MV-4-11 (cell line): ENCODE measurements around the gene MED19.
A peak's percentile ranks its signal among the peaks of the same experiment; 100 is the strongest.
"Not testable (repeated sequence)": the region's sequence is repeated elsewhere in the genome, so short reads cannot be mapped to it uniquely, and the experiment has no call there.

ENCODE experiments used
- DNase-seq: peaks from one replicate; lab custom pipeline; 2025; lab: John Stamatoyannopoulos, UW

Gene MED19, protein sequence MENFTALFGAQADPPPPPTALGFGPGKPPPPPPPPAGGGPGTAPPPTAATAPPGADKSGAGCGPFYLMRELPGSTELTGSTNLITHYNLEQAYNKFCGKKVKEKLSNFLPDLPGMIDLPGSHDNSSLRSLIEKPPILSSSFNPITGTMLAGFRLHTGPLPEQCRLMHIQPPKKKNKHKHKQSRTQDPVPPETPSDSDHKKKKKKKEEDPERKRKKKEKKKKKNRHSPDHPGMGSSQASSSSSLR

DNA sequence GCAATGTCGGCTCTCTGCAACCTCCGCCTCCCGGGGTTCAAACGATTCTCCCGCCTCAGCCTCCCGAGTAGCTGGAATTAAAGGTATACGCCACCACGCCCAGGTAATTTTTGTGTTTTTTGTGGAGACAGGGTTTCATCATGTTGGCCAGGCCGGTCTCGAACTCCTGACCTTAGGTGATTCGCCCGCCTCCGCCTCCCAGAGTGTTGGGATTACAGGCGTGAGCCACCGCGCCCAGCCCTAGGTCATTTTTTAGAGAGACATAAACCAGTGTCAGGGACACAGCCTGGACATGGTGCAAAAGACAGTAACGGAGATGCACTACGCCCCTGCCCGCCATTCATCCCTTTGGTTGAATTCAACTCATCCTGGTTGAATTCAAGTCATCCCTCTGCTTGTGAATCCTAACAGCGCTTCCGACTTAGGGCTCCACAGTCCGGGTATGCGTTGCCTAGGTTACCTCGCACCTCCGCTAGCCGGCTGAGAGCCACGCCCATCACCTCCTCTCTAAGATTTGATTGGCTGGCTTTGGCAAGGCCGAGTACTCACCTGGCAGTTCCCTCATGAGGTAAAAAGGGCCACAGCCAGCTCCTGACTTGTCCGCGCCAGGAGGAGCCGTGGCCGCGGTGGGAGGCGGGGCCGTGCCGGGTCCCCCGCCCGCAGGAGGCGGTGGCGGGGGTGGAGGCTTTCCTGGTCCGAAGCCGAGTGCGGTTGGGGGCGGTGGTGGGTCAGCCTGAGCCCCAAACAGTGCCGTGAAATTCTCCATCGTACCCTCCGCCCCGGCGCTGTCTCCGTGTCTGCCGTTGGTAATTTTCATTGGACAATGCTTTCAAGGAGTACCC is at the start of gene MED19:
MED19 (minus strand) TSS at position 802 of the 842 bp plus-strand sequence; CDS start at position 766, 36 bp downstream.
- DNase-seq = peak; percentile 65

DNA sequence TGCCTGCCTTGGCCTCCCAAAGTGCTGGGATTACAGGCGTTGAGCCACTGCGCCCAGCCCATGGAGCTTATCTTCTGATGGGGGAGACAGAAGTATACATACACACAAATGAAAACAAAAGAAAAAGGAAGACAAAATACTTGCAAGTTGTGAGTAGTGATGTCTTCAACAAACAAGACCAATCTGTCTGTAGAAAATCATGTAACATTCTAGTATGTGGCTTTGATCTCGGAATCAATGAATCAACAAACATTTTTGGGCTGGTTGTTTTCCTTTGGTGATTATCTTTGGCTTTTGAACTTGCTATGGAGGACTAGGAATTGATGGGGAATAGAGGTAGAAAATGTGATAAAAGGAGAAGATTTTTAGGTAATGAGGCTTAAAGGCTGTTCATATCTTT is 46.2 kb upstream of the MED19 start:
- no peak for DNase-seq

- DNase-seq = no peak
Observed at GRCh38 chr11:57752954-57753353, 40.9 kb upstream of the MED19 start.

GRCh38 chr11:57751676-57752253 is 39.8 kb upstream of the MED19 start, which contains the start of gene BTBD18:
BTBD18 (minus strand) TSS chr11:57751819; CDS start chr11:57751188, 631 bp downstream.
- DNase-seq = no peak

DNA sequence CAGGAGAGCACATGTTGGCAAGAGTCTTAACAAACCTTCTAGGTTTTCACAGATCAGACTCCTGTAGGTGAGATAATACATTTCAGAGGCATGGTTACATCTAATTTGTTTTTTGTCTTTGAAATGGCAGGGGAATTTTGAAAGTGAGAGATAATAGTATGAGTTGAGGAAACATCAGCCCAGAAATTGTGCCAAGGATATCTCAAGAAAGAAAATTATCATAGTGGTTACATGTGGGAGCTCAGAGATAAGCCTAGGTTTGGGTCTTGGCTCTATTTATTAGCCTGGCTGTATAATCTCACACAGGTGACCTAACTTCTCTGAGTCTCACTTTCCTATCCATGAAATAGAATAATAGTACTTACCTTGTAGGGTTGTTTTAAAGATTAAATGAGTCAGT is 39.2 kb upstream of the MED19 start:
- DNase-seq = no peak

GRCh38 chr11:57746920-57747319 is 34.9 kb upstream of the MED19 start:
- DNase-seq = no peak

DNA sequence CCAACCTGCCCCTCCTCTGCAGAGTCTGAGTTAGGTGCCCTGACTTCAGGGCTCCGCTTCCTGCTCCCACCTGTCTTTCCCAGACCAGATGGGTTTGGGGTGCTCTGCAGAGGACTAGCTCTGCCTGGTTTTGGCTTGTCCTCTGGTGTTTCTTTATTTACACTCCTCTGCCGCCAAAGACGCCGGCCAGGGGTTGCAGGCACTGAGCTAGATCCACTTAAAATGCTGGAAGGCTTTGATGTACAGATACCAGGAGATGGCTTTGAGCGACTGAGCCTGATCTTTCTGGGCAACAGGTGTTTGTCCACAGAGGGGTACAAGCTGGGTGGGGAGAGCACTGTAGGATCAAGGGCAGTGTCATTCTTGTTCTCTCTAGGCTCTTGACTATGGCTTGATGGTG is 33.2 kb upstream of the MED19 start:
- DNase-seq = no peak

DNA sequence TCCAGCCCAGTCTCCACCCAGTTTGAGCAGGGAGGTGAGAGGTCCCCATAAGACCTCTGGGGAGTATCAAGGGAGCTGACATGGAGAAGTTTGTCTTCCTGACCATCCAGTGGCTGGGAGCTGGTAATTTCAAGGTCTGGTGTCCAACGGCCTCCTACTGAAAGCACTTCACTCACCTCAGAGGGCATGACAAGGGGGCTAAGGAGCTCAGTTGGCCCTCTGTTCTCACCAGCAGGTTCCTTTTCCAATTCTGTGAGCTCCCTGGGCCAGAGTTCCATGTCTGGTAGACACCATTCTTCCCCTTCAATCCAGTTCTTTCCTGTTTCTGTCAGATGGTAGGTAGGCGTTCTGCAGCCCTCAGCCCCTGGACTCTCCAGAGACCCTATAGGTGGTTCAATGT is 32.3 kb upstream of the MED19 start:
- no peak for DNase-seq

GRCh38 chr11:57742087-57742452 is 30.1 kb upstream of the MED19 start:
- DNase-seq = no peak

DNA sequence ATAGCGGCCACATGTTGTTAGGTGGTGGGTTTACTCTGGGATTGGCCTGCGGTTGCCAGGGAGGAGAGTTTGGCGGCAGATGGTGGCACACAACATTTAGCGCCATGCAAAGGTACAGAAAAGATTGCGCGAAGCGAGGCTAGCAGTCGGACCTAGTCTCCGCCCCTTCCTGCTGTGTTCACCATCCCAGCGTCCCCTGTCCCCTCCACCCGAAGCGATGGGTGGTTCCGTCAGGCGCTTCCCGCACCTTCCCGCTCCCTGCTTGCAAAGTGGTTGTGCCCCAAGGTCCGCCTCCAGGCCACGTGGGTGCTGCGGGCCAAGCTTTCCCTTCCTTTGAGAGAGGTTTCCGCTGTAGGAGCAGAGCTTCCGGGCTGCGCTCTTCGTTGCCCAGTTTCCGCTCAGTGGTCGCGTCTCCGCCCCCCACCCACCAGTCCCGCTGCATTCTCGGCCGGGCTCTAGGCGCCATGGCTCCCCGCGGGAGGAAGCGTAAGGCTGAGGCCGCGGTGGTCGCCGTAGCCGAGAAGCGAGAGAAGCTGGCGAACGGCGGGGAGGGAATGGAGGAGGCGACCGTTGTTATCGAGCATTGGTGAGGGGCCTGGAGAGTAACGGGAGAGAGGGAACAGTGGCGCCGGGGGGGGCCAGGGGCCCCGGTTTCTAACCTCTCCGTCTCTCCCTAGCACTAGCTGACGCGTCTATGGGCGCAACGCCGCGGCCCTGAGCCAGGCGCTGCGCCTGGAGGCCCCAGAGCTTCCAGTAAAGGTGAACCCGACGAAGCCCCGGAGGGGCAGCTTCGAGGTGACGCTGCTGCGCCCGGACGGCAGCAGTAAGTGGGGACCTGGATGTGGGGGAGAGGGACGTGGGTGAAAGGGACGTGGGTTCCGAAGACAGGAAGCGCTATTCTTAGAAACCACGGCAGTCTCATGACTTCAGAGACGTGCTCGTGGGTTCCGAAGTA is 29.4 kb upstream of the MED19 start, which contains the start of gene SELENOH:
SELENOH (plus strand) TSS at position 360 of the 955 bp plus-strand sequence; CDS start at position 465, 105 bp downstream.
- DNase-seq = peak; percentile 98

DNA sequence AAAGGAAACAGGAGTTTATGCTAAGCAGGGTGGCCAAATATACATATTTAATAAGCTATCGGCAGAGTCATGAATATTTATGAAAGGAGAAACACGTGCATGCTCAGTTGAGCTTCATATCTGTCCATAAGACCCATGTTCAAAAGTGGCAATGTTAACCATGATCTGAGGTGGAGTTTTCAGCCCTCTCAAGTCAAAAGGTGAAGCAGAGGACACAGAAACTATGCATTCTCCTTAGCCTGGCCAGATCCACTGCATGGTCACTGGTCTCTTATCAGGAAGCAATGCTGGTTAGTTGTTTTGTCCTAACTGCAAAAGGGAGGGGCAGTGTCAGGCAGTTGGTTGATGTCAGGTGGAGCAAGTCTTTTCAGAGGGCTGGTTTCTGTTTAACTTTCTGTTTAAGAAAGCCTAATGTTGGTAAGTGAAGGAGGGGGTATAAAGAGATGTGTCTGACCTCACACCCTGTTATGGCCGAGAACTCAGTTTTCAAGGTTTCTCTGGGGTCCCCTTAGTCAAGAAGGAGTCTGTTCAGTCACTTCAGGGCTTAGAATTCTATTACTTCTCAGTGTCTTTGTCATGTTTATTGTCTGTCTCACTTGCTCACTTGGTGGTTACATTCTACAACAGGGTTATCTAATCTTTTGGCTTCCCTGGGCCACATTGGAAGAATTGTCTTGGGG is 23.7 kb upstream of the MED19 start:
- DNase-seq = no peak

DNA sequence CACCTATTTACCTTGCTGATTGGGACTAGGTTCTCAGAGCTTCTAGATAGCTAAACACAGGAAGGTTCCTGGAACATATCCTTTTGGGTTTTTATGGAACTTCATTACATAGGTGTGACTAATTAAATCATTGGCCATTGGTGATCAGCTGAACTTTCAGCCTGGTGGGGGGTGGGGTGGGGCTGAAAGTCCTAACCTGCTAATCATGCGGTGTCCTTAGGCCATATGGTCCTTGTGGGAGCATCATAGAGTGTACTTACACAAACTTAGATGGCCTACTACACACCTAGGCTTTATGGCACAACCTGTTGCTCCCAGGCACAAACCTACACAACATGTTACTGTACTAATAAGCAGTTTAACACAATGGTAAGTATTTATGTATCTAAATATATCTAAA is 20.6 kb upstream of the MED19 start:
- DNase-seq = no peak

DNA sequence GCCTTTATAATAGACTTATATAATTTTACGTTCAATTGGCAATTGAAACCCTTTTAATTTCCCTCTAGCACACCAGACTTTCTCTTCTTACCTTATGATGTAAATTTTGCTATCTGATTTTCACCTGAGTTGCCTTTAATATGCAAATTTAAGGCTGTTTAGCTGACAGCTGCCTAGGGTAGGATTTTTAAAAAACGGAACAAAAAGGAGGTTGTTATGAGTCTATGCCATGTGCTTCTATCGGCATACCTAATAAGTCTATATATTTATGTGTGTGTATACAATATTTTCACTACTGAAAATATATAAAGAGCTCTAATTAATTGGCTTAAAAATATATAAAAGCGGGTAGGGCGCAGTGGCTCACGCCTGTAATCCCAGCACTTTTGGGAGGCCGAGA is 17.5 kb upstream of the MED19 start:
- DNase-seq = no peak

DNA sequence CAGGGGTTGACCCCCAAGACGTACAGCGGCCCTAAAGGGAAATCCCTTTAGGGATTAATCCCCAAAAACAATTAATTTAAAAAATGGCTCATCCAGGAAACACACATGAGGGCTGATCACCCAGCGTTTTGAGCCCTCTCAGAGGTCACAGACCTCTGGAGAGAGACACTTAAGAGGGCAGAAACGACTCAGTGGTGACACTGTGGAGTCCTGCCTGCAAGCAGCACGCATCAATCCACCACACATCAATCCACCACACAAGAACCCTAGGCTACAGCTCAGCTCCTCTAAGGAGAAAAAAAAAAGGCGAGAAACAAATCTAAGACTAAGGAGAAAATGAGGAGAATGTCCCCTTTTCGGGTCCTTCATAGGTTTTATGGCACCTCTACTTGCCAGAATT is 16.8 kb upstream of the MED19 start:
- no peak for DNase-seq

GRCh38 chr11:57727185-57727584 is 15.2 kb upstream of the MED19 start:
- DNase-seq = no peak

- not testable (repeated sequence) for DNase-seq
Observed at GRCh38 chr11:57716726-57717125, 4.7 kb upstream of the MED19 start.

GRCh38 chr11:57713835-57714234 is 1.8 kb upstream of the MED19 start:
- no peak for DNase-seq

DNA sequence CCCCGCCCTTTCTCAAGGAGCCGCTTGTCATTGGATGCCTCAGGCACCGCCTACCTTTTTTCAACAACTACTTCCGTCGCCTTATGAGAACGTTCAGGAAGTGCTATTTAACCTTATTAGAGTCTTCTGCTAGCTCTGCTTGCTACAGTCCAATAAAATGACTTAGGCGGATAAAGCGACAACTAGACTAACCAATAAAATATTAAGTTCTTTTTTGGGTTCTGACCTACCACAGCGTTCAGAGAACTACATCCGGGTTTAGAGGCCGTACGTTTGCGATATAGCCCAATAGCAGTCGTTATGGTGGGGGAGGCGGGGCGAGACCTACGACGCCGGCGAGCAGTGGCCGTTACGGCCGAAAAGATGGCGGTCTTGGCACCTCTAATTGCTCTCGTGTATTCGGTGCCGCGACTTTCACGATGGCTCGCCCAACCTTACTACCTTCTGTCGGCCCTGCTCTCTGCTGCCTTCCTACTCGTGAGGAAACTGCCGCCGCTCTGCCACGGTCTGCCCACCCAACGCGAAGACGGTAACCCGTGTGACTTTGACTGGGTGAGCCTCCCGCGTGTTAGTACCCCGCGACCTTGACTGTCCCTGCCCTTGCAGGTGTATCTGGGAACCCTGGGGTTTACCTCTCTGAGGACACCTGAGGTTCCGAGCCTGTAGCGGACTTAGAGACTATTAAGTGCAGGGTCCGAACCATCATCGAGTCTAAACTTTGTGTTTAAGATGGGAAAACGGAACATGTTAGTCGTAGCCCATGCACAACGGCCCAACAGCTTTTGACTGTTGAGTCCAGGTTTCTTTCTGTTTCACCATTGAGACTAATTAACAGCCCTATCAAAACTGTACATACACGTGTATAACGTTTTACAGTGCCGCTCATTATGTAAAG is 488 bp upstream of the MED19 start, which contains the start of gene TMX2:
TMX2 (plus strand) TSS at position 338 of the 895 bp plus-strand sequence; CDS start at position 364, 26 bp downstream.
- peak; percentile 100 for DNase-seq

- DNase-seq = peak; percentile 36
Observed at GRCh38 chr11:57709802-57710367, 2.1 kb downstream of the MED19 start.

DNA sequence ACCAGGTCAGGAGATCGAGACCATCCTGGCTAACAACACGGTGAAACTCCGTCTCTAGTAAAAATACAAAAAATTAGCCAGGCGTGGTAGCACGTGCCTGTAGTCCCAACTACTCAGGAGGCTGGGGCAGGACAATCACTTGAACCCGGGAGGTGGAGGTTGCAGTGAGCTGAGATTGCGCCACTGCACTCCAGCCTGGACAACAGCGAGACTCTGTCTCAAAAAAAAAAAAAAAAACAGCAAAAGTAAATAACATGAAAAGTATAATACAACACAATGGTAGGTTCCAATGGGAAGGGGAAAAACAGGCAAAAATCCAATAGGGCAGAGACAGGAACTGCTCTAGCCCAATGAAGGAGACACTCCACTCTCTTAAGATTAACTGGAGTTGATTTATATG is 6.6 kb downstream of the MED19 start:
- not testable (repeated sequence) for DNase-seq
